GM21423 (cell line): ENCODE measurements around the gene SLCO3A1.
"Not testable (repeated sequence)": the region's sequence is repeated elsewhere in the genome, so short reads cannot be mapped to it uniquely, and the experiment has no call there.

Experiments
- ATAC-seq: cut with Tn5 transposase; IDR thresholded peaks from one replicate; pipeline ENCODE4 v1.9.1; 2021; ENCODE audit warnings: mild to moderate bottlenecking, moderate library complexity; ENCODE audit not compliant: unreplicated experiment

SLCO3A1 gene

DNA sequence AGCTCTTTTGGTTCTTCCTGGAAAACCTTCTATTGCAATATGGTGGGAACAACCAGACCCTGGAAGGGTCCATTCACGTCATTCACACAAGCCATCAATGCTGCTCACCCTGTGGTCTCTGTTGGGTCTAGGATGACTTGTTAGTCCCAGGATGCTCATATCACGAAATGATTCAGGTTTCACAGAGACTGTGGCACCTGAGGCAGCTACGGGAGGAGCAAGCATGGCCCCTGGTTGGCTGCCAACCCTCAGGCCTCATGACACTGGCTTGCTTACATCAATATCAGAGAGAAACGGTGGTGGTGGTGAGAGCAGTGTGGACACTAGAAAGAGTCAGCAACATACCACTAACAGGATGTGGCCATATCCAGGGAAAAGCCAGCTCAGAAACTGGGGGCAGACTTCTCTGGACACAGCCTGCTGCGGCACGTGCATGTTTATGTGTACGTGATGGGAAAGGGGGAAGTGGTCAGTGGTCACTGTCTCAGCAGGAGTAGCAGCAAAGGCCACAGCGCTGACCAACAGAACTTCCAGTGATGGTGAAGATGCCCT lies 331.2 kb downstream of the SLCO3A1 start:
- ATAC-seq = no peak

DNA sequence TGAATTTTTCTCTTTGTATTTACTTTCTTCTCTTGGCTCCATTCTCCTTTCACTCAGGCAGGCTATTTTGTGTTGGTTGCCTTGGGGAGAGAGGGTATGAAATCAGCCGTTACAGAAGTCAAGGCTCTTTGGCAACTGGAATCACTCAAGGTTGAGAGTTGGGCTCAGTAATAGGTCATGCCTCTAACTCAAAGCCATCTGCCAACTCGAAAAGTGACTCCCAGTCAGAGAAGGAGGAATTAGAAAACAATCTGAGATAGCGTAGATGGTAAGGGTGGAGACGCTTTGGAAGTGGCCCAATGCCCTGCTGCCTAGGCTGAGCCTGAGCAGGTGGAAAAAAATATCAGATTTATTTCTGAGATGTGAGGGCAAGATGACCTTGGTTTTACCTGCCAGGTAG lies 334.5 kb downstream of the SLCO3A1 start:
- no peak for ATAC-seq

DNA sequence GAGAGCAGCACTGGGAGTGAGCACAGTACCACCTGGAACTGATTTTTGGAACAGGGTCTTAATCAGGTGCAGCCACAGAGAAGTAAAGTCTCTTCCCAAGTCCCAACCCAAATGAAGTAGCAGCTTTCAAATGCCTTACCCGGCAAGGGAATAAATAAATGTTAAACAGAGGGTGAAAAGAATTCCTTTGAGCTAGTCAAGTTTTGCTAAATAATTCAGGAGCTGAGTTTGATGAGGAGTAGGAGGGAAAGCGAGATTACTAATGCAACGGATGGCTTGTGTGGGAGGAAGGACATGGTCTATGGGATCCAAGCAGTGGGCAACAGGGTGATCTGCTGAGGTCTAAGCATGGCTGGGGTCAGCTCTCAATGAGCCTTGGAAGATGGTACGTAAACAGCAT lies 335.7 kb downstream of the SLCO3A1 start:
- no peak for ATAC-seq

DNA sequence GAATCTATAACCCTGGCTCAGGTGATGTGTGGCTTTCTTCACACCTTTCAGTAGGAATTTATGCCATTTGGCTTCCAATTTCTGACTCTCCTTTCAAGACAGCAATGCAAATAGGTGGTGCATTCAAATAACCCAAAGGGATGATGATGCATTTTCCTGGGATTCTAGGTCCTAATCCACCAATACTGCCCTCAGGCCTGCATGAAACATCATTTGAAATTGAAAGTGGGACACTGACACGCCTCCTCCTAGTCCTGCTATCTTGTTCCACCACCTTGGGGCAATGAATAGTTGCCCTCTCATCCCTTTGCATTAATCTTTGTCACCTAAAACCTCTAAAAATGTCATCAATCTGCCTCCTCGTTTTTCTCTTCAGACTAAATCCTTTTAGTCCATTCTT lies 341.7 kb downstream of the SLCO3A1 start:
- ATAC-seq = no peak

DNA sequence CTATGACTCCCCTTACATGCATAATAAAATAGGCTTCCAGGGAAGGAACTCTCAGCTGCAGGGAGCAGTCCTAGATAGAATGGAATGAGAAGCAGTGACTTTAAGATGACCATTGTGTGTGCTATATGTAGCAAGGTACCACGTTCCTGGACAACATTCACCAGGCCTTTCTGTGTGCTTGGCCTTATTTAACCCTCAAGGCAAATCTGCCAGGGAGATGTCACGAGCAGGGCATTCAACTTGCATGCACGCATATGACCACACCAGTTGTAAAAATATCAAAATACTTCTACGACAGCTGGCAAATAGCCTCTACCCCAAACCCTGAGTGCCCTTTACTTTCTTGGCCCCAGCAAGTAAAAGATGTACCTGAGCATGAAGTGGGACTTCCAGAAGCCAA lies 342.8 kb downstream of the SLCO3A1 start:
- no peak for ATAC-seq

DNA sequence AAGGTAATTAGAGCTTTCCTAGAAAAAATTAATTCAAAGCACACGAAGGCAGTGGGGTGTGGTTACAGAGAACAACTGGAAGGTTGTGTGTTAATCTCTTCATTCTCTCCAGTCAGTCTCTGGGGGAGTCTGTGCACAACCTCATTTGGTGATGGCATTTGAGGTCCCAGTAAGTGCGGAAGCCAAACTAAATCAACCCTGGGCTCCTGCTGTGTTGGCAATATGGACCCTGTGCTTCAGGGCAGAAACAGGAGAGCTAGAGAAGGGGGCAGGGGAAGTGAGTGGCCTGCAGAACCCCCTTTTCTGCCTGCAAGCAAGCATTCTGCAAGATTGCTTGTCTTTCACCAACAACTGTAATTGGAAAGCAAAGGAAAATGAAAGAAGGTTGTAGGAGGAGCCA lies 344.2 kb downstream of the SLCO3A1 start:
- ATAC-seq = no peak

DNA sequence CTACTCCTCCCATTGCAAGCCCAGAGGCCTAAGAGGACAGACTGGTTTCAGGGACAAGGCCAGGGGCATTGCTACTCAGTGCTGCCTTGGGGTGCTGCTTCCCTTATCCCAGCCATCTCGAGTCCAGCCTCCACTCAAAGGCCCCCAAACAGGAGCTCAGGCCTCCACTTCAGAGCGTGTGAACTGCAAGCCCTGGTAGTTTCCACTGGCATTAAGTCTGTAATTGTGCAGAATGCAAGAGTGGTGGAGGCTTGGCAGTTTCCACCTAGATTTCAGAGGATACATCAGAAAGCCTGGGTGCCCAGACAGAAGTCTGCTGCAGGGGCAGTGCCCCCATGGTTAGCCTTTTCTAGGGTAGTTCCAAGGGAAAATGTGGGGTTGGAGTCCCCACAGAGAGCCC lies 347.4 kb downstream of the SLCO3A1 start:
- no peak for ATAC-seq

DNA sequence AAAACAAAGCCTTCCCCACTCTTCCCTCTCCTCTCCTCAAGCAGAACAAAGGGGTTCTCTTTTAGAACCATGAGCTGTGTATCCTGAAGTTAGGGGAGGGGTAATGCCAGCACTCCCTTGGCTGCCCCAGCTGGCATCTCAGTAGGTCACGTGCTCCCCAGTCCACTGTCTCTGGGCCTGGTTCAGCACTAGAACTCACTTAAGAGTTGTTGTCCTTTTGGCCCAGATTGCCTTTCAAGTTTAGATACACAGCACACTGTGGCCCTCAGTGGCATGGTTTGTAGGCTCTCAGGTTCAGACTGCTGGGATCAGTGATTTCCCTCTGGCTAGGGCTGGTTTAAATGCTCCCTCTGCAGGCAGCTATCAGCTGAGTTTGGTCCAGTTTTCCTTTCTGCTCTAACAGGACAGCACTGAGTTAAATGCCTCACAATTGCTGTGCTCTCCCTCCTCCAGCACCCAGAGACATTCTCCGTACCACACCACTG lies 351.8 kb downstream of the SLCO3A1 start:
- ATAC-seq = no peak

DNA sequence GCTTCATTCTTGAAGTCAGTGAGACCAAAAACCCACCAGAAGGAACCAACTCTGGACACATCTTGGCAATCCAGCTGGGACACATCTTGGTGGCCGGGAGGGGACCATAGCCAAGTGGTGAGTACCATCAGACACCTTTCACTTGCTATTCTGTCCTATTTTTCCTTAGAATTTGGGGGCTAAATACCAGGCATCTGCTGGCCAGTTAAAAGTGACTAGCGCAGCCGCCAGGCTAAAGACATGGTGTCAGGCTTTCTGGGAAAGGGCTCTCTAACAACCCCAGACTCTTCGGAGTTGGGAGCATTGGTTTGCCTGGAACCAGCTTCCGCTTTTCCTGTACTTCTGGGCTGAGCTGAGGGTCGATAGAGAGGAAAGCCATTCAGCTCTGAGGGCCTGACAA lies 354.1 kb downstream of the SLCO3A1 start:
- ATAC-seq = not testable (repeated sequence)
